Rectal smooth muscle tissue (tissue), 1 donor: ENCODE data around the gene PTRH1.

Experiments used
- H3K27ac ChIP-seq: one replicate; pipeline ENCODE4 v1.7.0; 2013; ENCODE audit warnings: low read depth, low read length, inconsistent platforms
- H3K27me3 ChIP-seq: one replicate; pipeline ENCODE4 v1.7.0; 2013; ENCODE audit warnings: low read length; ENCODE audit not compliant: control insufficient read depth, insufficient read depth
- H3K36me3 ChIP-seq: one replicate; pipeline ENCODE4 v1.7.0; 2013; ENCODE audit warnings: low read length; ENCODE audit not compliant: control insufficient read depth, insufficient read depth
- H3K4me1 ChIP-seq: one replicate; pipeline ENCODE4 v1.7.0; 2013; ENCODE audit warnings: low read length; ENCODE audit not compliant: control insufficient read depth, insufficient read depth
- H3K4me3 ChIP-seq: one replicate; pipeline ENCODE4 v1.7.0; 2013; ENCODE audit warnings: low read length
- H3K9ac ChIP-seq: one replicate; pipeline ENCODE4 v1.7.0; 2013; ENCODE audit warnings: low read length

The PTRH1 gene

DNA sequence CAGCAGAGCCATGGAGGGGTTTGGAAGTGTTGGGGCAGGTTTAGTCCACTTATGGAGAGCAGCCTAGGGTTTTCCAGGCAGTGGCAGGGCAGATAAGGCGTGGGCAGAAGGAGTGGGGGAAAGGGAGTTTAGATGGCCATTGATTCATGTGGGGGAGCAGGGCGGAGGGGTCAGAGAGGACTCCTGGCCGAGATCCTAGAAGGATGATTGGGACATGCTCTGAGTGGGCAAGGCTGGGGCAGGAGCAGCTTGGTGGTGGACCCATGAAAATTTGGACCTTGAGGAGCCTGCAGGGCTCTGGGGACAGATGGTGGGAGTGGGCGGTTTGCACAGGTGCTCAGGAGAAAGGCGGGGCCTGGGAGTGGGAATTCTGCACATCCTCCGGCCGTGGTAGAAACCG, 37.7 kb upstream of the PTRH1 start:
- Histone ChIP-seq H3K27ac (no peak overlapping the region), H3K4me3 (no peak overlapping the region), H3K9ac (no peak overlapping the region), H3K27me3 (no peaks in the 10 kb centered on the region), H3K4me1 (no peaks in the 10 kb centered on the region), H3K36me3 (peaks cover 3% of the 10 kb centered on the region)

DNA sequence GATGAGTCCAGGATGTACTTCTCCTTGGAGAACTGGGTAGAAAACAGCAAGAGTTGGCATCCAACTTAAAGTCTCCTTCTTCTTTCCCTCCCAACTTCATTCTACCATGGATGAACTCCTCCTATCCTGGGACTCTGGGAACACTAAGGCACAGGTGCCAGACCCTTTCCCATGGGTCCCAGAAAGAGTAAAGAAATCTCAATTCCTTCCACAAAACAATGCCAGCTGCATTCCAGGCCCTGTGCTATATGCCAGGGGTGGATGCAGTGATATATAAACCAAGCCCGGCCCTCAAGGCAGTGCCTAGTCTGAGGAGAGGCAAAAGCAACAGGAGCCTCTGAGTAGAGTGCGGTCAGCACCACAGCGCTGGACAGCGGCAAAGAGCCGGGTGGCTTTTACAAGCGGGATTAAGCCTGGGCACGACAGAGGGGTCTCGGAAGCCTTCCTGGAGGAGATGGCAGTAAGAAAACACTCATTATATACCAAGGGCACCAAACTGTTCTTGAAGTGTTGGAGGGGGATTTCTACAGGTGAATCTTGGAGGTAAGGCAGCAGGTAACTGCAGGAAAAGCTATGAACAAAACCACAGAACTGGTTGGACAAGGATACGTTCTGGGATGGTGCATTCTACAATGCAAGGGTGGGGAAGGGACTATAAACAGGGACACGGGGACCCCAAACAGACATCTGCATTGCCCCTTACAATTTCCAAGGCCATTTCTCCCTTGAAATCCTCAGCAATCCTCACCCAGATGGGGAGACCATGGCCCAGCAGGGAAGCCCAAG, 36.0 kb upstream of the PTRH1 start:
- Histone ChIP-seq H3K4me1 (no peaks in the 10 kb centered on the region), H3K9ac (no peak overlapping the region), H3K27ac (no peak overlapping the region), H3K36me3 (peaks cover 3% of the 10 kb centered on the region), H3K27me3 (no peaks in the 10 kb centered on the region), H3K4me3 (no peak overlapping the region)

DNA sequence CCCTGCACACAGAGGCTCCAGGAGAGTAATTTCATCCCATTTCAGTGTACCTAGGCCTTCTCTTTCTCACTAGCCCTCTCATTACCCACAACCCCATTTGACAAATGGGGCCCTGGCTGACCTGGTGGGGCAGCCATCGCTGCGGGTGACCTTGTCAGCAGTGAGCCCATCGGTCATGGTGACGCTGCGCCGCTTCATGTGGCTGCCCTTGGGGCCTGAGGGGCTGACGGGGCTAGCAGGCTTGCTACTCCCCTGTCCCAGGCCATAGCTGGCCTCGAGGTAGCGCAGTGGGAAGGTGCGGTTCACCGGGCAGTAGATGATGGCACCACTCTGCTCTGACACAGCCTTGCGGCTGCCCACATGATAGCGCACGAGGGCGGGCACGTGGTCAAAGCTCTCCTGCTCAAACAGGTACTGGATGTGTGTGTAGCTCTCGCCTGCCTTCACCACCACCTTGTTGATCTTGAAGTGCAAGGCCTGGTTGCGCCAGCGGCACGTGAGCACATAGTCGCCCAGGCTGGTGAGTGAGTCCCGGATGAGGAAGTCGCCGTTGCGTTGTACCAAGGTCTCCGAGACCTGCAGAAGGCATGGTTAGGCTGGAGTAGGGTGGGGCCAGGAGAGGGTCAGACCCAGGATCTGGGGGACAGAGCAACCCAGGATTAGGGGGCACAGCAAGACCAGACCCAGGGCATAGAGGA, 33.8 kb upstream of the PTRH1 start:
- H3K9ac ChIP-seq = no peak overlapping the region
- H3K27ac ChIP-seq = no peak overlapping the region
- H3K4me1 ChIP-seq = no peaks in the 10 kb centered on the region
- no peaks in the 10 kb centered on the region for H3K27me3 ChIP-seq
- H3K36me3 ChIP-seq = peaks cover 3% of the 10 kb centered on the region
- no peak overlapping the region for H3K4me3 ChIP-seq

DNA sequence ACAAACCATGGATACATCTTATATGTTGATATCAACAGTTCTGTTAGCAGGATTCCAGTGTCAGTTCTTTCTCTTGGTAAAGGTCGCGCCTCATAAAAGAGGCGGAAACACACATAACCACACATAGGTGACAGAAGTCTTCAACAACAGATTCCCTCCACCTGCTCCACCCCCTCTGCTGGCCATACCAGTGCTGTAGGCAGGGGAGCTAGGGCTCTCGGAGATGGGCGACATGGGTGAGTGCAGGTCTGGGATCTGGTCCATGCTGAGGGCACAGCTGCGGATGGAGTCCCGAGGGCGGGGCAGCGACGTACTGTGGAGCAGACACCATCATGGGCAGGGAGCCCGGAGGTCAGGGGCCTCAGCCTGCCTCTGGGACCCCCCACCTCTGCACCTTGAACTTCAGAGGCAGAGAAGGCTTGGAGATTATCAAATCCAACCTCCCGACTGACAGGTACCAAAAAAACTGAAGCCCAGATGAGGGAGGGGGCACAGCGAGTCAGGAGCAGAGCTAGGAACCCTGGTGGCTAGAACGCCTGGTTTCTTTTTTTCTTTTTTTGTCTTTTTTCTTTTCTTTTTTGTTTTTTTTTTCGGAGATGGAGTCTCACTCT, 31.6 kb upstream of the PTRH1 start:
- Histone ChIP-seq H3K4me1 (no peaks in the 10 kb centered on the region), H3K9ac (no peak overlapping the region), H3K4me3 (no peak overlapping the region), H3K27ac (no peak overlapping the region), H3K36me3 (peaks cover 3% of the 10 kb centered on the region), H3K27me3 (no peaks in the 10 kb centered on the region)

DNA sequence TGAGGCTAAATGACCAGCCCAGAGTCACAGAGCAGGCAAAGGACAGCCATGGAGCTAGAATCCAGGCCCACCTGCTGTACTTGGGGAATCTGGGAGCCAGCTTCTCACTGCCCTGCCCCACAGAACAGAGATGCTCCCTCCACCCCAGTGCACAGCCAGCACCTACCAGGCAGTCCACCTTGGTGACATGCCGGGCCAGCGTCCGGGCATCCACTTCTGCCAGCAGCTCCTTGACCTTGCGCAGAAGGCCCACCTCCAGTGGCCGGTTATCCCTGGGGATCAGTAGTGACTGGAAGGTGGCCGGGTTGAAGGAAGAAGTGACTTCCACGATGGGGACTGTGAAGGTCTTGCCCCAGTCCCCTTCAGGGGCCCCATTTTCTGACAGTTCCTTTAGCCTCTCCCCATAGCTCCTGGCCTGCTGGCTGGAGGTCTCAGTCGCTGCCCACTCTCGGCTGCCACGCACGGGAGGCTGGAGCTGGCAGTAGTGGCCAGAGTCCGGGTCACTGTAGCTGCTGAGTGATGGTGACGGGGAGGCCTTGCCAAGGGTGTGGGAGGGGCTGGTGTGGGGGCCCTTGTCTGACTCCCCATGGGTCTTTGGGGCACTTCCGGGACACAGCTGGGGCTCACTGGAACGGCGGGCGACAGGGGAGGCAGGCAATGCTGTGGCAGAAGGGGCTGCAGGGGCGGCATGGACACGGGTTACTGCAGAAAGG, 29.1 kb upstream of the PTRH1 start:
- Histone ChIP-seq H3K36me3 (no peaks in the 10 kb centered on the region), H3K9ac (no peak overlapping the region), H3K27me3 (peaks cover 4% of the 10 kb centered on the region)

DNA sequence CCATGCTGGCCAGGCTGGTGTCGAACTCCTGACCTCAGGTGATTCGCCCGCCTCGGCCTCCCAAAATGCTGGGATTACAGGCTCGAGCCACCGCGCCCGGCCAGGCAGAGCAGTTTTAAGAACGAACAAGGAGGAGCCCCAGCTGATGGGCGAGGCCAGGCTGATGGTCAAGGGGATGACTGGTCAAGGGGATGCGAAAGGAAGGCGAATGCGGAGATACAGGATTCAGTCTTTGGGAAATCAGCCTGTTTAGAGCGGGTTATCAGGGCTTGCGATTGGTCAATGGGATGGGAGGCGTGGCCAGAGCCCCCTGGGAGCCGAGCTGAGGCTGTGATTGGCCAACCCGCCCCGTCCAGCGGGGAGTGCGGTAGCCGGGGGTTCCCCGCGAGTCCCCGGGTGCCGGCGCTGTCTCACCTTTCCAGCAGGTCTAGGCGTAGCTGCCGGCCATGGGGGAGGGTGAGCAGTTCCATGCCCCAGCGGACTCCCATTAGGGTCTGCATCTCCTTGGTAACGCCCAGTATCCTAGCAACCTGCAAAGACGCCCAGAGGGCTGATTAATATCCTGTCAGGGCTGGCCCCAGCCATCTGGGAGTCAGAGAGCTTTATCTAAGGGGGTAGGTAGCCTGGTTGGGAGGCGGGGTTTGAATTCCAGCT, 27.1 kb upstream of the PTRH1 start:
- no peaks in the 10 kb centered on the region for H3K4me1 ChIP-seq
- no peak overlapping the region for H3K27ac ChIP-seq
- H3K27me3 ChIP-seq = peaks cover 4% of the 10 kb centered on the region
- H3K4me3 ChIP-seq = peak overlapping the region; percentile 23
- no peak overlapping the region for H3K9ac ChIP-seq
- H3K36me3 ChIP-seq = no peaks in the 10 kb centered on the region

More for the DNA sequence above, 29.1 kb upstream of the PTRH1 start:
- no peak overlapping the region for H3K27ac ChIP-seq
- no peaks in the 10 kb centered on the region for H3K4me1 ChIP-seq
- no peak overlapping the region for H3K4me3 ChIP-seq

DNA sequence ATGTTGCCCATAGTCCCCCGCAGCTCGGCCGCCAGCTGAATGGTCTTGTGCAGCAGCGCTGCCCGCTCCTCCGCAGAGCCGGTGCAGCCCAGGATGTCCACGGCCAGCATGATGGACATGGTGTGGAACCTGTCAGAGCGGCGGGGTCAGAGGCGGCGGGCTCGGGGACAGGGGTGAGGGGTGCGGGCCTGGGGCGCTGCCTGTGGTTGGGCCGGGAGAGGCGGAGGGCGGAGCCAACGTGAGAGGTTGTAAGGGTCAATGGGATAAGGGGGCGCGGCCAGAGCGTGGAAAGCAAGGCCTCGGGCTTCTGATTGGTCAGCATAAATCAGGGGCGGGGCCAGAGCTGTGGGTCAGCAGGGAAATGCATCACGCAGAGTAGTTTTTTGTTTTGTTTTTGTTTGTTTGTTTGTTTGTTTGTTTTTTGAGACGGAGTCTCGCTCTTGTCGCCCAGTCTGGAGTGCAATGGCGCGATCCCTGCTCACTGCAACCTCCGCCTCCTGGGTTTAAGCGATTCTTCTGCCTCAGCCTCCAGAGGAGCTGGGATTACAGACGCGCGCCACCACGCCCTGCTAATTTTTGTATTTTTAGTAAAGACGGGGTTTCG, 26.5 kb upstream of the PTRH1 start:
- no peak overlapping the region for H3K9ac ChIP-seq
- H3K4me1 ChIP-seq = no peaks in the 10 kb centered on the region
- no peak overlapping the region for H3K27ac ChIP-seq
- no peak overlapping the region for H3K4me3 ChIP-seq
- no peaks in the 10 kb centered on the region for H3K36me3 ChIP-seq
- peaks cover 4% of the 10 kb centered on the region for H3K27me3 ChIP-seq

DNA sequence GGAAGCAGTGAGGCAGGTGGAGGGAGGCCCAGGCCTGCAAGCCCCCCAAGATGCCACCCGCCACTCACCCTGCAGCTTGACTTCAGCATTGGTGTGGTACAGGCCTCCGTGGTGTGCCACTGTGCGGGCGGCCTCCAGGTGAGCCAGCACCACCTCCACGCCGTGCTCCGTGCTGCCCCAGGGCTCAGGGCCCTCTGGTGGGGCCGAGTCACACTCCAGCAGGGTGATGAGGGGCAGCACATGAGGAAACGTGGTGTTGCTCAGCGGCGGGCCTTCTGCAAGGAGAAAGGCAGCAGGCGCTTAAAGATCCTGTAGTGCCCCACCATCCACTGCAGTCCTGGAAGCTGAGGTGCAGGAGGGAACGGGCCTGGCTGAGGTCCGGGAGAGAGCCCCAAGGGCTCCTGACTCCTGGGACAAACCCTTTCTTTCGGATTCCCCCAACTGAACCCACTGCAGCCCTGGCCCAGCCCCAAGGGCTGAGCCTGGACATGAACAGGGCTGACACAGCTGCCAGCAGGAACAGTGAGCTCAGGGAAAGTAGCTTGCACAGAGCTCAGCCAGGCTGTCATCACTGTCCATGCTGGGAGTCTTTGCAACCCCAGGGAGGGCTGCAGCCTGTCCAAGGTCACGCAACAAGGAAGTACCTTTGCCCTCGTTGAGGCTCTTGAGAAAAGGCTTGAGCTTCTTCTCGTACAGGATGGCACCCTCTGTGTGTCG, 24.3 kb upstream of the PTRH1 start:
- Histone ChIP-seq H3K9ac (no peak overlapping the region), H3K4me1 (peaks cover 4% of the 10 kb centered on the region), H3K36me3 (no peaks in the 10 kb centered on the region), H3K27me3 (peaks cover 4% of the 10 kb centered on the region), H3K27ac (no peak overlapping the region), H3K4me3 (no peak overlapping the region)

DNA sequence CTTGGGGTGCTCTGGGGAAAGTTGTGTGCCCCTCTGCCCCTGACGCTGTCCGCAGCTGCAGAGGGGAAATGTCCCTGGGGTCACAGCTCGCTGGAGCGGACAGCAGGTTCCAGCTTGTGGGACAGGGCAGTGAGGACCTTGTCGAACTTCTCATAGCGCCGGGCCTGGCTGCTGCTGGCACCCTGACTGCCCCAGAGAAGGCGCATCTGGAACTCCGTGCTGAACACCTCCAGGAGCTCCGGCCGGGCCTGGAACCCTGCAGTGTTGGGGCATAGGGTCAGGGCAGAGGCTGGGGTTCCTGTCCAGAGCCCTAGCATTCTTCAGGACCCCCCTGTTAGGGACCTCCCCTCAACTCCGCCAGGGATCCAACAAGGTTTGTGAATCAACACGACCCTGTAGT, 23.2 kb upstream of the PTRH1 start:
- H3K4me3 ChIP-seq = no peak overlapping the region
- no peak overlapping the region for H3K27ac ChIP-seq
- no peaks in the 10 kb centered on the region for H3K36me3 ChIP-seq
- H3K9ac ChIP-seq = no peak overlapping the region
- peaks cover 10% of the 10 kb centered on the region for H3K4me1 ChIP-seq
- peaks cover 4% of the 10 kb centered on the region for H3K27me3 ChIP-seq

DNA sequence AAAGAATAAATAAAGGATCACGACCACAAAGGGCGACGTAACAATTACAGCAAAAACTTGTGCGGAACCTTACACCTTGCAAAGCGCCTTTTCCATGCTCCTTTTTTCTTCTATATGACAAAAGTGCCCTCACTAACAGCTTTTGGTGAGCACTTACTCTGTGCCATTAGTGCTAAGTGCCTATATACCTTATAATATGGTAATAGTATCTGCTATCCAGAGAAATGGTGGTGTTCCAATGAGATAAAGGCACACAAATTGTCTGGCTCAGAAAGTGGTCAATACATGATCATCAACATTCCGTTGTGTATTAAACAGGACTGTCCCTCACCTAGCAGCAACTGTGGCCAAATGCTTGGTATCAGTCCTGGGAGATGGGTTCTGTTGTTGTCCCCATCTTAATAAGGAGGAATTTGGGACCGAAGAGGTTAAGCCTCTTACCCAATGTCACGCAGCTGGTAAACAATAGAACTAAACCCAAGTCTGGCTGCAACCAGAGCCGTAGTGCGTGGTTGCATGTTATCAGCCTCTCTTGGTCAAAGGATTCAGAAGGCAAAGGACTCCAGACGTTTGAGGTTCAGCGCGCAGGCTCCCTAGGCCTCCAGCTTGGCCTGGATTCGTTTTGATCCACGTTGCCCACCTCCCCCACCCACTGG, 20.2 kb upstream of the PTRH1 start:
- Histone ChIP-seq H3K9ac (no peak overlapping the region), H3K27ac (peak overlapping the region; percentile 47), H3K36me3 (no peaks in the 10 kb centered on the region), H3K4me3 (peak overlapping the region; percentile 40), H3K27me3 (peaks cover 4% of the 10 kb centered on the region), H3K4me1 (peaks cover 10% of the 10 kb centered on the region)
